HCT116 (cell line): ENCODE measurements around the gene MATR3. TPM values are rescaled to one million over a fixed set of nuclear protein-coding genes. Genes with fewer than 3 reads are reported as not detected.

Experiments
- ATAC-seq: fragments of 200-7000 bp; cut with Tn5 transposase; 2 replicates; pipeline ENCODE4 v1.9.1; 2020; ENCODE audit warnings: mild to moderate bottlenecking, moderate library complexity
- BruUV-seq: library from RNA; stranded (reverse); fragments of 400-500 nt; replicated peaks from 2 replicates; lab custom pipeline; 2021; lab: Mats Ljungman, UMichigan
- CTCF ChIA-PET: fragments of 300-600 bp; sonication (Branson Sonifier 250); formaldehyde crosslinking; loops from one replicate; lab custom pipeline; 2021; ENCODE audit warnings: antibody characterized with exemption; lab: Charles Lee
- POLR2A ChIA-PET: fragments of 300-600, 350-600 bp; sonication (Branson Sonifier 250); formaldehyde crosslinking; loops from one replicate; lab custom pipeline; 2021; ENCODE audit warnings: antibody characterized with exemption; lab: Charles Lee
- RAD21 ChIA-PET, 2 experiments: fragments of 300-600 bp; sonication (Branson Sonifier 250); formaldehyde crosslinking; loops; one replicate each; lab custom pipeline; 2023; ENCODE audit warnings: low total read pairs in 2 of 2; ENCODE audit not compliant: uncharacterized antibody in 2 of 2, unreplicated experiment in 2 of 2, low non-redundant PET in 1 of 2; lab: Charles Lee
- DNase-seq: peaks from one replicate; pipeline ENCODE4 v3.0.0-alpha.2; 2010; ENCODE audit warnings: low read depth, low spot score
- H2AFZ ChIP-seq: fragments of 200-600 bp; shearing (Covaris generic), sonication (generic); 2 replicates; pipeline ENCODE4 v1.6.1; 2017; ENCODE audit warnings: low read depth, mixed run types, mixed read lengths, antibody characterized with exemption, low read length; ENCODE audit not compliant: poor library complexity, severe bottlenecking
- H3K27ac ChIP-seq: 2 replicates; pipeline ENCODE4 v1.5.1; 2012; ENCODE audit warnings: low read depth, low read length
- H3K27me3 ChIP-seq: fragments of 200-600 bp; sonication (generic); 2 replicates; pipeline ENCODE4 v1.6.1; 2016; ENCODE audit warnings: mixed run types, low read length, mixed read lengths; ENCODE audit not compliant: insufficient read depth
- H3K36me3 ChIP-seq, 2 experiments: fragments of 200-500 bp in 1 of 2; fragments of 200-600 bp in 1 of 2; sonication (Bioruptor generic) in 1 of 2; sonication (generic) in 1 of 2; 2 replicates each; pipeline versions ENCODE4 v1.5.1 to v1.6.1; 2014 to 2016; ENCODE audit warnings: low read length in 2 of 2, inconsistent platforms in 1 of 2, mixed read lengths in 1 of 2, mixed run types in 1 of 2; ENCODE audit not compliant: insufficient read depth in 2 of 2, control insufficient read depth in 1 of 2
- H3K4me1 ChIP-seq, 2 experiments: fragments of 200-600 bp in 1 of 2; sonication (generic) in 1 of 2; 2 replicates each; pipeline versions ENCODE4 v1.5.1 to v1.6.1; 2012 to 2017; ENCODE audit warnings: low read length in 2 of 2, inconsistent platforms in 1 of 2, mild to moderate bottlenecking in 1 of 2, mixed read lengths in 1 of 2, mixed run types in 1 of 2, moderate library complexity in 1 of 2; ENCODE audit not compliant: insufficient read depth in 2 of 2, control insufficient read depth in 1 of 2
- H3K4me2 ChIP-seq: fragments of 200-600 bp; sonication (generic); 2 replicates; pipeline ENCODE4 v1.6.1; 2017; ENCODE audit warnings: mixed run types, low read length, mixed read lengths
- H3K4me3 ChIP-seq, 2 experiments: fragments of 200-600 bp in 1 of 2; sonication (generic) in 1 of 2; replicated peaks in 1 of 2; 2 replicates each; pipeline ENCODE4 v1.5.1; 2011 to 2016; ENCODE audit warnings: low read length in 2 of 2, control low read depth in 1 of 2, low read depth in 1 of 2, mild to moderate bottlenecking in 1 of 2, mixed read lengths in 1 of 2, mixed run types in 1 of 2
- H3K79me2 ChIP-seq: fragments of 200-600 bp; sonication (generic); 2 replicates; pipeline ENCODE4 v1.6.1; 2017; ENCODE audit warnings: mild to moderate bottlenecking, mixed run types, low read length, moderate library complexity, mixed read lengths; ENCODE audit not compliant: insufficient read depth
- H3K9ac ChIP-seq: fragments of 200-600 bp; sonication (generic); 2 replicates; pipeline ENCODE4 v1.6.1; 2016; ENCODE audit warnings: low read length, mixed read lengths
- H3K9me2 ChIP-seq: fragments of 200-600 bp; sonication (generic), shearing (Covaris generic); 2 replicates; pipeline ENCODE4 v1.6.1; 2017; ENCODE audit warnings: mixed run types, mild to moderate bottlenecking, moderate library complexity; ENCODE audit not compliant: insufficient read depth
- H3K9me3 ChIP-seq, 2 experiments: fragments of 200-500 bp in 1 of 2; fragments of 200-600 bp in 1 of 2; sonication (Bioruptor generic) in 1 of 2; sonication (generic) in 1 of 2; 2 replicates each; pipeline ENCODE4 v1.6.1; 2014 to 2017; ENCODE audit warnings: low read length in 2 of 2, mixed read lengths in 2 of 2, inconsistent platforms in 1 of 2, low read depth in 1 of 2, mild to moderate bottlenecking in 1 of 2, mixed run types in 1 of 2, moderate library complexity in 1 of 2; ENCODE audit not compliant: control insufficient read depth in 1 of 2, insufficient read depth in 1 of 2
- H4K20me1 ChIP-seq: fragments of 200-600 bp; sonication (generic), shearing (Covaris generic); 2 replicates; pipeline ENCODE4 v1.6.1; 2017; ENCODE audit warnings: mixed run types, mild to moderate bottlenecking, moderate library complexity; ENCODE audit not compliant: insufficient read depth
- CBX3 ChIP-seq: IDR thresholded peaks from 2 replicates; pipeline ENCODE4 v1.6.1; 2012; ENCODE audit warnings: low read depth
- CEBPB ChIP-seq: IDR thresholded peaks from 2 replicates; pipeline ENCODE4 v1.6.1; 2012; ENCODE audit warnings: low read depth
- EGR1 ChIP-seq: IDR thresholded peaks from 2 replicates; pipeline ENCODE4 v1.6.1; 2012; ENCODE audit warnings: low read depth
- EZH2 ChIP-seq: fragments of 200-600 bp; sonication (generic); IDR thresholded peaks from 2 replicates; pipeline ENCODE4 v1.6.1; 2017; ENCODE audit warnings: antibody characterized with exemption, mixed run types
- EZH2phosphoT487 ChIP-seq: fragments of 200-600 bp; IDR thresholded peaks from 2 replicates; pipeline ENCODE4 v1.6.1; 2018; ENCODE audit warnings: antibody characterized with exemption, borderline replicate concordance
- FOSL1 ChIP-seq: IDR thresholded peaks from 2 replicates; pipeline ENCODE4 v1.6.1; 2012; ENCODE audit warnings: low read depth
- JUND ChIP-seq: IDR thresholded peaks from 2 replicates; pipeline ENCODE4 v1.6.1; 2012
- POLR2A ChIP-seq: IDR thresholded peaks from 2 replicates; pipeline ENCODE4 v1.7.0; 2011; ENCODE audit warnings: borderline replicate concordance; ENCODE audit not compliant: insufficient read depth, insufficient read length; ENCODE audit errors: extremely low read depth
- SRF ChIP-seq: IDR thresholded peaks from 2 replicates; pipeline ENCODE4 v1.6.1; 2012; ENCODE audit warnings: low read depth
- TCF7L2 ChIP-seq: IDR thresholded peaks from 2 replicates; pipeline ENCODE4 v1.7.0; 2011; ENCODE audit warnings: borderline replicate concordance, inconsistent platforms; ENCODE audit not compliant: insufficient read depth, insufficient read length; ENCODE audit errors: extremely low read depth
- ZFX ChIP-seq: fragments of 450-650 bp; IDR thresholded peaks from 2 replicates; pipeline ENCODE4 v1.6.1; 2017
- ZNF274 ChIP-seq: fragments of 200-500 bp; sonication (Bioruptor generic); IDR thresholded peaks from 2 replicates; pipeline ENCODE4 v1.6.1; 2014; ENCODE audit warnings: mild to moderate bottlenecking, low read depth, low read length, inconsistent platforms
- intact Hi-C: fragments of 100-400 bp; cut with micrococcal nuclease; formaldehyde crosslinking; loops from 2 replicates; pipeline ENCODE4 v1.10.0; 2022
- total RNA-seq: library from RNA; stranded (reverse); gene quantifications from one replicate; pipeline ENCODE4 v1.2.1, GENCODE V29; 2021; ENCODE audit not compliant: unreplicated experiment
- TF ChIP-seq, protein P1 (sequence below): IDR thresholded peaks from 2 replicates; pipeline ENCODE4 v1.6.1; 2012; ENCODE audit warnings: low read depth
- TF ChIP-seq, protein P2 (sequence below): IDR thresholded peaks from 2 replicates; pipeline ENCODE4 v1.6.1; 2012
- TF ChIP-seq, protein P3 (sequence below): IDR thresholded peaks from 2 replicates; pipeline ENCODE4 v1.6.1; 2011; ENCODE audit warnings: mild to moderate bottlenecking, low read length, moderate library complexity; ENCODE audit not compliant: insufficient replicate concordance; ENCODE audit errors: extremely low read depth
- TF ChIP-seq, protein P4 (sequence below), 3 experiments: fragments of 200-600 bp in 1 of 3; sonication (generic) in 1 of 3; IDR thresholded peaks in 2 of 3; conservative IDR thresholded peaks in 1 of 3; 2 replicates each; pipeline ENCODE4 v1.5.1; 2012 to 2017; ENCODE audit warnings: low read depth in 2 of 3, low read length in 2 of 3, antibody characterized with exemption in 1 of 3, borderline replicate concordance in 1 of 3, control low read depth in 1 of 3, mild to moderate bottlenecking in 1 of 3, mixed read lengths in 1 of 3, mixed run types in 1 of 3, moderate library complexity in 1 of 3; ENCODE audit not compliant: insufficient read depth in 1 of 3

Gene MATR3
- total RNA-seq, 1 experiment from 2014 or later: 123 TPM

DNA sequence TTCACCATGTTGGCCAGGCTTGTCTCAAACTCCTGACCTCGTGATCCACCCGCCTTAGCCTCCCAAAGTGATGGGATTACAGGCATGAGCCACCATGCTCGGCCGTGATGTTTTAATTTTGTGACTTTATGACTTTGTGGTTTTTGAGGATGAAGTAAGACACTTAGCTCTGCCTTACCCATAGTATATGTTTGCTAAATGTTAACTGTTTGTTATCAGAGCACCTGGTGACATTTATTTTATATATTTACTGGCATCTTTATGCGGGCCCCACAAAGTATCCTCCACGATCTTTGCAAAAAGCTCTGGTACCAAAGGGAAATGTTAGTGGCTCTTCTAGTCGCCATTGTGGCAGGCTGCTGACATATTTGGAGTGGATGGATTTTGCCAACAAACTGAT, 82.8 kb downstream of the MATR3 start:
- H3K4me3 ChIP-seq: no peak overlapping the region
- BruUV-seq: no TSS peak
- RAD21 ChIA-PET: interaction anchor here in 1 of 2 experiments (0.6 kb wide), 1 partner anchor 144 kb away, joined by 3 read pairs; no protein-coding TSS in a partner anchor
- H3K4me1 ChIP-seq: peaks cover 28 to 29% of the 10 kb centered on the region in 2 experiments
- TF ChIP-seq EZH2phosphoT487 (no peak), CBX3 (no peak), SRF (no peak), JUND (no peak), ZNF274 (no peak), TCF7L2 (no peak), POLR2A (no peak), EZH2 (no peak), EGR1 (no peak), FOSL1 (no peak), CEBPB (no peak), ZFX (no peak)
- TF ChIP-seq, protein P1, sequence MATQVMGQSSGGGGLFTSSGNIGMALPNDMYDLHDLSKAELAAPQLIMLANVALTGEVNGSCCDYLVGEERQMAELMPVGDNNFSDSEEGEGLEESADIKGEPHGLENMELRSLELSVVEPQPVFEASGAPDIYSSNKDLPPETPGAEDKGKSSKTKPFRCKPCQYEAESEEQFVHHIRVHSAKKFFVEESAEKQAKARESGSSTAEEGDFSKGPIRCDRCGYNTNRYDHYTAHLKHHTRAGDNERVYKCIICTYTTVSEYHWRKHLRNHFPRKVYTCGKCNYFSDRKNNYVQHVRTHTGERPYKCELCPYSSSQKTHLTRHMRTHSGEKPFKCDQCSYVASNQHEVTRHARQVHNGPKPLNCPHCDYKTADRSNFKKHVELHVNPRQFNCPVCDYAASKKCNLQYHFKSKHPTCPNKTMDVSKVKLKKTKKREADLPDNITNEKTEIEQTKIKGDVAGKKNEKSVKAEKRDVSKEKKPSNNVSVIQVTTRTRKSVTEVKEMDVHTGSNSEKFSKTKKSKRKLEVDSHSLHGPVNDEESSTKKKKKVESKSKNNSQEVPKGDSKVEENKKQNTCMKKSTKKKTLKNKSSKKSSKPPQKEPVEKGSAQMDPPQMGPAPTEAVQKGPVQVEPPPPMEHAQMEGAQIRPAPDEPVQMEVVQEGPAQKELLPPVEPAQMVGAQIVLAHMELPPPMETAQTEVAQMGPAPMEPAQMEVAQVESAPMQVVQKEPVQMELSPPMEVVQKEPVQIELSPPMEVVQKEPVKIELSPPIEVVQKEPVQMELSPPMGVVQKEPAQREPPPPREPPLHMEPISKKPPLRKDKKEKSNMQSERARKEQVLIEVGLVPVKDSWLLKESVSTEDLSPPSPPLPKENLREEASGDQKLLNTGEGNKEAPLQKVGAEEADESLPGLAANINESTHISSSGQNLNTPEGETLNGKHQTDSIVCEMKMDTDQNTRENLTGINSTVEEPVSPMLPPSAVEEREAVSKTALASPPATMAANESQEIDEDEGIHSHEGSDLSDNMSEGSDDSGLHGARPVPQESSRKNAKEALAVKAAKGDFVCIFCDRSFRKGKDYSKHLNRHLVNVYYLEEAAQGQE: no peak
- TF ChIP-seq, protein P2, sequence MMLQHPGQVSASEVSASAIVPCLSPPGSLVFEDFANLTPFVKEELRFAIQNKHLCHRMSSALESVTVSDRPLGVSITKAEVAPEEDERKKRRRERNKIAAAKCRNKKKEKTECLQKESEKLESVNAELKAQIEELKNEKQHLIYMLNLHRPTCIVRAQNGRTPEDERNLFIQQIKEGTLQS: no peak
- TF ChIP-seq, protein P3, sequence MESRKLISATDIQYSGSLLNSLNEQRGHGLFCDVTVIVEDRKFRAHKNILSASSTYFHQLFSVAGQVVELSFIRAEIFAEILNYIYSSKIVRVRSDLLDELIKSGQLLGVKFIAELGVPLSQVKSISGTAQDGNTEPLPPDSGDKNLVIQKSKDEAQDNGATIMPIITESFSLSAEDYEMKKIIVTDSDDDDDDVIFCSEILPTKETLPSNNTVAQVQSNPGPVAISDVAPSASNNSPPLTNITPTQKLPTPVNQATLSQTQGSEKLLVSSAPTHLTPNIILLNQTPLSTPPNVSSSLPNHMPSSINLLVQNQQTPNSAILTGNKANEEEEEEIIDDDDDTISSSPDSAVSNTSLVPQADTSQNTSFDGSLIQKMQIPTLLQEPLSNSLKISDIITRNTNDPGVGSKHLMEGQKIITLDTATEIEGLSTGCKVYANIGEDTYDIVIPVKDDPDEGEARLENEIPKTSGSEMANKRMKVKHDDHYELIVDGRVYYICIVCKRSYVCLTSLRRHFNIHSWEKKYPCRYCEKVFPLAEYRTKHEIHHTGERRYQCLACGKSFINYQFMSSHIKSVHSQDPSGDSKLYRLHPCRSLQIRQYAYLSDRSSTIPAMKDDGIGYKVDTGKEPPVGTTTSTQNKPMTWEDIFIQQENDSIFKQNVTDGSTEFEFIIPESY: no peak
- TF ChIP-seq, protein P4, sequence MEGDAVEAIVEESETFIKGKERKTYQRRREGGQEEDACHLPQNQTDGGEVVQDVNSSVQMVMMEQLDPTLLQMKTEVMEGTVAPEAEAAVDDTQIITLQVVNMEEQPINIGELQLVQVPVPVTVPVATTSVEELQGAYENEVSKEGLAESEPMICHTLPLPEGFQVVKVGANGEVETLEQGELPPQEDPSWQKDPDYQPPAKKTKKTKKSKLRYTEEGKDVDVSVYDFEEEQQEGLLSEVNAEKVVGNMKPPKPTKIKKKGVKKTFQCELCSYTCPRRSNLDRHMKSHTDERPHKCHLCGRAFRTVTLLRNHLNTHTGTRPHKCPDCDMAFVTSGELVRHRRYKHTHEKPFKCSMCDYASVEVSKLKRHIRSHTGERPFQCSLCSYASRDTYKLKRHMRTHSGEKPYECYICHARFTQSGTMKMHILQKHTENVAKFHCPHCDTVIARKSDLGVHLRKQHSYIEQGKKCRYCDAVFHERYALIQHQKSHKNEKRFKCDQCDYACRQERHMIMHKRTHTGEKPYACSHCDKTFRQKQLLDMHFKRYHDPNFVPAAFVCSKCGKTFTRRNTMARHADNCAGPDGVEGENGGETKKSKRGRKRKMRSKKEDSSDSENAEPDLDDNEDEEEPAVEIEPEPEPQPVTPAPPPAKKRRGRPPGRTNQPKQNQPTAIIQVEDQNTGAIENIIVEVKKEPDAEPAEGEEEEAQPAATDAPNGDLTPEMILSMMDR (IDR thresholded peaks at IDR 0.05 in 2 of 3, conservative IDR thresholded peaks at IDR 0.05 in 1 of 3; ENCODE audit: borderline replicate concordance in 1 of 3, insufficient read depth in 1 of 3, low read depth in 2 of 3, low read length in 2 of 3): no peak
- H3K27ac ChIP-seq: no peak overlapping the region
- H4K20me1 ChIP-seq: no peaks in the 10 kb centered on the region
- no peak overlapping the region for H2AFZ ChIP-seq
- H3K27me3 ChIP-seq: no peaks in the 10 kb centered on the region
- DNase-seq (no peak), ATAC-seq (no peak)
- no peaks in the 10 kb centered on the region for H3K9me2 ChIP-seq
- no peak overlapping the region for H3K9ac ChIP-seq
- POLR2A ChIA-PET: no interaction called here
- H3K79me2 ChIP-seq: no peaks in the 10 kb centered on the region
- intact Hi-C loops: loop anchor here (10.0 kb wide), 1 partner anchor 182 kb away; the partner anchor contains the start of gene SIL1
- peaks cover 2 to 9% of the 10 kb centered on the region in 2 experiments; a peak in 2 of 4 replicates for H3K36me3 ChIP-seq
- H3K4me2 ChIP-seq: no peak overlapping the region
- CTCF ChIA-PET: no interaction called here
- H3K9me3 ChIP-seq: no peaks in the 10 kb centered on the region
